ENCODE measurements around the gene DBH.

DBH gene

DNA sequence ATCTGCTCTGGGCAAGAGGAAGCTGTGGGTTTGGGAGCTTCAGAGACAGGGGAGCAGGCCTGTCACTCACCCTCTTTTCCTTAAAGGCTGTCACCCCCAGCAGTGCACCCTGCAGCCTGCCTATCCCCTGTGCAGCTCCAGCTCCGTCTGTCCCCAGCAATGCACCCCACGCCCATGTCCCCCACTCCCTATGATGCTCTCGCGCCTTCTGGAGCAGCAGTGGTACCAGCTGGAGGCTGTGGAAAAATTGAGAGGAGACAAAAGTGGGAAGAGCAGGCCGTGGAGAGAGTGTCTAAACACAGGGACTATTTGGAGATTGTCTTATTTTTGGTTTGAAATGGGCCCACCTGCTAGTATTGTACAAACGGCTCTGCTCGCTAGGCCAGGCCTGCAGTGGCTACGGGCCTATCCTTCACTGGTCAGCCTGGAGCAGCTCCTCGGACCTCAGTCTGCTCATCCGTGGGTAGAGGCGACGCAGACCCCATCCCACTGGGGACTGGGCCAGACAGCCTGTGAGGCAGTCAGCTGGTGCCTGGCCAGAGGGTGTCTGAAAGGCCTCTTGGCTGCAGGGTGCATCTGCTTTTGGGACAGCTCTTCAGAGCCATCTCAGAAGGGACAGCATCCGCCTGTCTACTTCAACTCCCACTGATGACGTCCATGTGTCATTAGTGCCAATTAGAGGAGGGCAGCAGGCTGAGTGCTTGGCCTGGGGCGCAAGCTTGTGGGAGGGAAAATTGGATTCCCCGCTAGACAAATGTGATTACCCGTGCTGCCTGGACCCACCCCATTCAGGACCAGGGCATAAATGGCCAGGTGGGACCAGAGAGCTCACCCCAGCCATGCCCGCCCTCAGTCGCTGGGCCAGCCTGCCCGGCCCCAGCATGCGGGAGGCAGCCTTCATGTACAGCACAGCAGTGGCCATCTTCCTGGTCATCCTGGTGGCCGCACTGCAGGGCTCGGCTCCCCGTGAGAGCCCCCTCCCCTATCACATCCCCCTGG is at the start of gene DBH:
Gene DBH (plus strand): TSS at position 831 of the 999 bp plus-strand sequence. CDS start 9 bp downstream, at position 840.
- DNase-seq (ENCODE audit: low read depth), result no peak

- DNase-seq (ENCODE audit: low read depth), result no peak
Measured at GRCh38 chr9:133587051-133587450, 49.1 kb upstream of the DBH start.

- no peak for DNase-seq (ENCODE audit: low read depth)
Measured at GRCh38 chr9:133587466-133587865, 48.7 kb upstream of the DBH start.

GRCh38 chr9:133589454-133590227 is 46.5 kb upstream of the DBH start:
- DNase-seq (ENCODE audit: low read depth), result no peak

DNA sequence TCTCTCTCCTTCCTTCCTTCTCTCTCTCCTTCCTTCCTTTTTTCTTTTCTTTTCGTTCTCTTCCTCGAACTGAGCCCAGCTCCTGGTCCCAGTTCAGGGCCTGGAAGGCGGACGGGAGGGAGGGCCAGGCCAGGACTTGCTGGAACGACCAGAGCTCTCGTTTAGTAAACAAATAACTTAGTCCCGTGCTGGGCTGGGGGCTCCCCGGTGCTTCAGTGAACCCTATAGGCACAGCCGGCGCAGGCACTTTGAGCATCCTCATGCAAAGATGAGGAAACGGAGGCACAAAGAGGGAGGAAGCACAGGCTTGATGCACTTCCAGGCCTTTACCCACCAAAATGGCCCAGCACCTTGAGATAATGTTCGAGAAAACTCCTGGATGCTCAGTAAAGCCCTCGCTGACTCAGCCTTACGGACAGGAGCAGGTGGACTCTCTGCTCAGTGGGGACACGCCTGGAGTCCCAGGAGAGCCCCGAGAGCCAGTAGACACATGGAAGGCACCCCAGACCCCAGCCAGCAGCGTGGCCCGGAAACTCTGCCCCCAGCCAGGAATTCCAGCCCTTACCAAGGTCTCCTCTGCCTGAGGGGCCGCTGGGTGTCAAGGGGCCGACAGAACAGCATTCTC is 45.8 kb upstream of the DBH start:
- DNase-seq (ENCODE audit: low read depth), result no peak

GRCh38 chr9:133591116-133591910 is 44.9 kb upstream of the DBH start:
- no peak for DNase-seq (ENCODE audit: low read depth)

DNA sequence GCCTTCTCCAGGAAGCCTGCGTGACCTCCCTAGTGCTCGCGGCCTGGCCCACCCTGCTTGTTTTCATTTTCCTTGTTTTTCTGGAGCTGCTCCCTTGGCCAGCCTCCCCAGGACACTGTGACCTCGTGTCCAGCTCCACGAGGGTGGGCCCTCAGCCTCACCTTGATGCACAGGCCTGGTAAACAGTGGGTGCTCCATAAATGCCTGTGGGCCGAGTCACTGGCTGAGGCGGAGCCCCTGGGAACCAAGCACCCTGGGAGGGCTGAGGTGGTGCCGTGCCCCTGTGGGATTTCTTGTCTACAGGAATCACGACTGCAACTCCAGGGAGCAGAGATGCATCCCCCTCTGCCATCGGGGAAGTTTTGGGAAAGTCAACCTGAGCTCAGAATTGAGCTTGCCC is 44.2 kb upstream of the DBH start:
- DNase-seq (ENCODE audit: low read depth), result no peak

GRCh38 chr9:133592731-133593409 is 43.3 kb upstream of the DBH start:
- DNase-seq (ENCODE audit: low read depth), result no peak

DNA sequence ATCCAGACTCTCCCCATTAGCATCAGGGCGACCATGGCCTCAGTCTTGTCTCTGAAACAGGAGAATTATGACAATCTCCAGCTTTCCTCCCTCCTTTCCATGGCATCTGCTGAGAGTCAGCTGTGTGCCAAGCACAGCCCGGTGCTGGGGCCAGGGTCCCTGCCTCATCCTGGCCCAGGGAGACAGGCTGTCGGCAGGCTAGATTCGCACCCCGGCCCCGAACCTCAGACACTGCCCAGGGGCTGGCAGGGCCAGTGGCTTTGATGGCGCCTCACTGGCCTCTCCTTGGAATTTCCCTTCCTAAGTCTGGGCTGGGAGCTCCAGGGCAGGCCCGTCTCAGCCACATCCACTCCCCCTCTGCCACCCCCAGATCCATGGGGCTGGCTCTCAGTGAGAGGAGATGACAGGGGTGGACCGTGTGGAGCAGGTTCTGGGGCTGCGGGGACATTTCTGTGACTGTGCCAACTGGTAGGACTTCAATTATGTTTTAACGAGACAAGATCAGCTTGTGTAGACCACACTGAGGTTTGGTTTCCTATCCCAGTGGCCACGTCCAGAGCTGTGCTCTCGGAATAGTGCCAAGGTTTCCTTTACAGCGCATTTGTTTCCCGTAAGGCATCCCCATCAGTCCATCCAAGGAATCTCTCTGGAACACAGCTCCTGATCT is 42.4 kb upstream of the DBH start:
- DNase-seq (ENCODE audit: low read depth), result no peak

- no peak for DNase-seq (ENCODE audit: low read depth)
Measured at GRCh38 chr9:133594310-133594709, 41.9 kb upstream of the DBH start.

- DNase-seq (ENCODE audit: low read depth), result no peak
Measured at GRCh38 chr9:133595910-133596309, 40.3 kb upstream of the DBH start.

- no peak for DNase-seq (ENCODE audit: low read depth)
Measured at GRCh38 chr9:133597316-133597957, 38.7 kb upstream of the DBH start.

DNA sequence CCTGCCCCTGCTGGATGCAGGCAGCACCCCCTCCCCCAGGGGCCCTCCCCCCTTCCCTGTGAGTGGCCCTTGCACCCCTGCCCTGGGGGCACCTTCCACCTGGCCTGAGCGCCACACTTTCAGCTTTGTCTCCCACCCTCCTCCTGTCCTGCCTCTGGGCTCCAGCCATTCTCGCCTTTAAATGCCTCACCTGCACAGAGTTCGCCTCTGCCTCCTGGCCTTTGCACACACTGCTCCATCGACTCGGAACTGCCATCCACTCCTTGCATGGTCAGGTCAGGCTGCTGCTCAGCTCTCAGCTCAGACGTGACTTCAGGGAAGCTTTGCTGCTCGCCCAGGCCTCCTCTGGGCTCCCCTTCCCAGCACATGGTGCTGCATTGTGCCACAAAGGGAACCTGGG is 37.2 kb upstream of the DBH start:
- no peak for DNase-seq (ENCODE audit: low read depth)

- no peak for DNase-seq (ENCODE audit: low read depth)
Measured at GRCh38 chr9:133599470-133600173, 36.5 kb upstream of the DBH start.

- DNase-seq (ENCODE audit: low read depth), result no peak
Measured at GRCh38 chr9:133600739-133601138, 35.4 kb upstream of the DBH start.

DNA sequence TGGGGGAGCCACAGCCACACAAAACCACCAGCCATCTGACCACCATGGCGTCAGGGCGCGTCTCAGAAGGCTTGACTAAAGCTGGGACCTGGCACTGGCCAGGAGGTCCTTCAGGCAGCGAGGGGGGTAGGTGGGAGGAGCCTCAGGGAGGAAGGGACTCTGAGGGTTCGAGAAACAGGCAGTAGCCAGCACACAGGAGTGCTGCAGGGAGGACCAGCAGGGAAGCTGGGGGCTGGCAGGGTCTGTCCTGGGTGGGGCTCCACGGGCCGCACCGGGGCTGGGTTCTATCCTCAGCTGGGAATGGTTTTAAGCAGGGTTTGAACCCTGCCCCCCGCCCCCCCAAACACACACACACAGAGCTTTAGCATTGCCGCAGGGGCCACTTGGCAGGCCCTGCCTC is 34.4 kb upstream of the DBH start:
- no peak for DNase-seq (ENCODE audit: low read depth)

- no peak for DNase-seq (ENCODE audit: low read depth)
Measured at GRCh38 chr9:133602277-133602676, 33.9 kb upstream of the DBH start.

DNA sequence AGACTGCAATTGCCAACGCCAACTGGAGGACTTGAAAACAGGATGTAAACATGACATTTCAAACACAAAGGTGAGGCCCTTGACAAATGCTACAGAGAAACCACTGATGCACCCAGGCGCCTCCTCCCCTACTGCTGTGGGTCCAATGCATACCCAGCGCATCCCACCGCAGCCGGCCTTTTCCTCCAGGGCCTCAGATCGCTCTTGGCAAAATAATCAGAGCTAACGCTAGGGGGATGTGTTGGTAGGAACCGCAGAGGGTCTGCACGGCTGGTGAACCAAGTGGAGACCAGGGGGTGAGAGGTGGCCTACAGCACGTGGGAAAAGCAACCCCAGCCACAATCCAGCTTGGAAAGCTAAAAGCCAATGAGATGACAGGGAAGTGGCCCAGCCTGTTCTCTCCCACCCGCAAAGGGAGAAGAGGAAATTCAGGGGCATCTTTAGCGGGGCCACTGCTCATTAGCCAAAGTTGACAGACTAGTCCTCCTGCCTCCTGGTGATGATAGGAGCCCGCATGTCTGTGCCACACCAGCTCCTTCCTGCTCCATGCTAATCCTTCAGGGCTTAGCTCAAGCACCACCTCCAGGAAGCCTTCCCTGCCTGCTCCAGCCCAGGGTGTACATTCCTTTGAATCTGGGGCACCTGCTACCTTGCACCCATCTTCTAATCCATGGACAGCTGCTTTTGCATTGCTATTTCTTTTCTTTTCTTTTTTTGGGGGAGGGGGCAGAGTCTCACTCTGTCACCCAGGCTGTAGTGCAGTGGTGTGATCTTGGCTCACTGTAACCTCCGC is 32.8 kb upstream of the DBH start:
- DNase-seq (ENCODE audit: low read depth), result no peak

- DNase-seq (ENCODE audit: low read depth), result no peak
Measured at GRCh38 chr9:133604214-133604613, 31.9 kb upstream of the DBH start.
